Fibroblast of villous mesenchyme (primary cell): ENCODE measurements around the gene SMIM1. TPM values are rescaled to one million over a fixed set of nuclear protein-coding genes. Genes with fewer than 3 reads are reported as not detected.
A peak's percentile ranks its signal among the peaks of the same experiment; 100 is the strongest.
"Not testable (repeated sequence)": the region's sequence is repeated elsewhere in the genome, so short reads cannot be mapped to it uniquely, and the experiment has no call there.

ENCODE experiments used
- DNase-seq: peaks from one replicate; pipeline ENCODE4 v3.0.0-alpha.2; 2010; ENCODE audit warnings: low read depth
- H3K4me3 ChIP-seq: 2 replicates; pipeline ENCODE4 v1.5.1; 2011; ENCODE audit warnings: low read depth, mild to moderate bottlenecking, low read length
- total RNA-seq: library from RNA; depleted of rRNA; stranded (reverse); fragments of >200 nt; gene quantifications from 2 replicates; pipeline ENCODE4 v1.2.3, GENCODE V29; 2012
- TF ChIP-seq, protein P1 (sequence below): IDR thresholded peaks from 2 replicates; pipeline ENCODE4 v1.5.1; 2012; ENCODE audit warnings: low read depth, mild to moderate bottlenecking, low read length; ENCODE audit not compliant: insufficient read depth

The SMIM1 gene
- total RNA-seq, 1 donor: 1.7 TPM

DNA sequence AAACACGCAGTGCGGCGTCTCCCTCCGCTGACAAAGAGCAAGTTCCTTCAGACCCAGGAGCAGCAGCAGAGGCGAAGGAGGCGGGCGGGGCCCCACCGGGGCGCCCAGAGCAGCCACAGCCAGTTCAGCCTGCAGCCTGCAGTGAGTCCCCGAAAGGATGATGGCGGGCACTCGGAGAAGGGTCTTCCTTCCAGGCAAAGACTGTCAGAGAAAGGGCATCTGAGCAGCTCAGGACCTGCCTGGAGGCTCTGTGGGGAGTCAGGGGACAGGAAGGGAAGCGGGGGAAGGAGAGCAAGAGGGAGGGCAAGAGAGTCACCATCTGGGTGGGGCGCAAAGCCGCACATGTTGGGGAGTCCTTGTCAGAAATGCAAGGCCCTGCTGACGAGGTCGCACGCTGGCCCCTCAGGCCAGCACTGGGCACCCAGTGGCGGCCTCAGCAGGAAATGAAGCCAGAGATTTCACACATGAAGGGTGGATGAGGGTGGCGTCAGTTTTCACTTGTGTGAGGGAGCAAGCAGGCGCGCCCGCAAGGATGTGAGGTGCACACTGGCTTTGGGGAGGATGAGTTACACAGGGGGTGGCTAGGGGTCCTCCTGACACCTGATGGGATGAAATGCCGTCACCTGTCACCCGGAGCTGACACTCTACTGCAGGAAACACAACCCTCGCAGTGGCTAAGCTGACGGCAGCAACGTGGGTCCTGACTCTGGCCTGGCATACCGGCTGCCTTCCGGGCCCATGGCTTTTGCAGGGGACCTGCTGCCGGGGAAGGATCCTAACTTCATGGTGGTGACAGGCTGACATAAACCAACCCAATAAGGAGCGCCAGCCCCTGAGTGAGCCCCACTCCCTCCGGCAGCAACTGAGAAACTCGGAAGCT is 17.1 kb downstream of the SMIM1 start:
- TF ChIP-seq, protein P1, sequence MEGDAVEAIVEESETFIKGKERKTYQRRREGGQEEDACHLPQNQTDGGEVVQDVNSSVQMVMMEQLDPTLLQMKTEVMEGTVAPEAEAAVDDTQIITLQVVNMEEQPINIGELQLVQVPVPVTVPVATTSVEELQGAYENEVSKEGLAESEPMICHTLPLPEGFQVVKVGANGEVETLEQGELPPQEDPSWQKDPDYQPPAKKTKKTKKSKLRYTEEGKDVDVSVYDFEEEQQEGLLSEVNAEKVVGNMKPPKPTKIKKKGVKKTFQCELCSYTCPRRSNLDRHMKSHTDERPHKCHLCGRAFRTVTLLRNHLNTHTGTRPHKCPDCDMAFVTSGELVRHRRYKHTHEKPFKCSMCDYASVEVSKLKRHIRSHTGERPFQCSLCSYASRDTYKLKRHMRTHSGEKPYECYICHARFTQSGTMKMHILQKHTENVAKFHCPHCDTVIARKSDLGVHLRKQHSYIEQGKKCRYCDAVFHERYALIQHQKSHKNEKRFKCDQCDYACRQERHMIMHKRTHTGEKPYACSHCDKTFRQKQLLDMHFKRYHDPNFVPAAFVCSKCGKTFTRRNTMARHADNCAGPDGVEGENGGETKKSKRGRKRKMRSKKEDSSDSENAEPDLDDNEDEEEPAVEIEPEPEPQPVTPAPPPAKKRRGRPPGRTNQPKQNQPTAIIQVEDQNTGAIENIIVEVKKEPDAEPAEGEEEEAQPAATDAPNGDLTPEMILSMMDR: no peak
- H3K4me3 ChIP-seq: no peak overlapping the region
- DNase-seq: no peak

DNA sequence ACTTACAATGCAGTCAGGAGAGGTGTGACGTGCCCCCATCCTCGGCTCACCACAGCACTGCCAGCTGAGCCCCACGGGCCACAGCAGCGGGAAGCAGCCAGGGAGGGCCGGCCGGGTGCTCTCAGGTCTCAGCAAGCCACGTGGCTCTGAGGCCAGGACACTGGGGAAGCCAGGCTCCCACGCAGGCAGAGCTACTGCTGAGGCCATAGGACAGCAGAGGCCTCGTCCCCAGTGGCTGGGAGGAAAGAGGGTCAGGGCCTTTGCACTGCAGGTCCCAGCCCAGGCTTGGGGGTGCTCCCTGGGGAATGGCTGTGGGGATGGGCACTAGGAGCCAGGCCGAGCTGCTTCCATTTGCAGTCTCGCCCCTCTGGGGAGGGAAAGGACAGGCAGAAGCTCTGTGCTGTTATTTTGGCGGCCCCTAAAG is 18.0 kb downstream of the SMIM1 start:
- no peak for DNase-seq
- TF ChIP-seq, protein P1: no peak
- H3K4me3 ChIP-seq: no peak overlapping the region

DNA sequence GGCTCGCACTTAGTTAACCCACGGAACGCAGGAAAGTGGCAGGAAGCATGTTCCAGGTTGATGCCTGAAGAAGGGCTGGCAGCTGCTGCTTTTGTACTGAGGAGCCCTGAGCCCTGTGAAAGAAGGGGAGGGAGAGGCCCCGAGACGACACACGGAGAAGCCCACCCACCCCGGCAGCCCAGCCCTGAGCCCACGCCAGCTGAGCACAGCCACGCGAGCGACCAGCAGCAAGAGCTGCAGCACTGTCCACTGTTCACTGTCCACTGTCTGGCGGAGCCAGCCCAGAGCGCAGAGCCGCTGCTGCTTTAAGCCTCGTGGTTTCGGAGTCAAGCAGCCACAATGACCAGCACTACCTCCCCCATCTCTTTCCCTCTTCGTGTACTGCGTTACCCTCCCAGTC is 18.4 kb downstream of the SMIM1 start:
- H3K4me3 ChIP-seq: no peak overlapping the region
- TF ChIP-seq, protein P1: no peak
- no peak for DNase-seq

DNA sequence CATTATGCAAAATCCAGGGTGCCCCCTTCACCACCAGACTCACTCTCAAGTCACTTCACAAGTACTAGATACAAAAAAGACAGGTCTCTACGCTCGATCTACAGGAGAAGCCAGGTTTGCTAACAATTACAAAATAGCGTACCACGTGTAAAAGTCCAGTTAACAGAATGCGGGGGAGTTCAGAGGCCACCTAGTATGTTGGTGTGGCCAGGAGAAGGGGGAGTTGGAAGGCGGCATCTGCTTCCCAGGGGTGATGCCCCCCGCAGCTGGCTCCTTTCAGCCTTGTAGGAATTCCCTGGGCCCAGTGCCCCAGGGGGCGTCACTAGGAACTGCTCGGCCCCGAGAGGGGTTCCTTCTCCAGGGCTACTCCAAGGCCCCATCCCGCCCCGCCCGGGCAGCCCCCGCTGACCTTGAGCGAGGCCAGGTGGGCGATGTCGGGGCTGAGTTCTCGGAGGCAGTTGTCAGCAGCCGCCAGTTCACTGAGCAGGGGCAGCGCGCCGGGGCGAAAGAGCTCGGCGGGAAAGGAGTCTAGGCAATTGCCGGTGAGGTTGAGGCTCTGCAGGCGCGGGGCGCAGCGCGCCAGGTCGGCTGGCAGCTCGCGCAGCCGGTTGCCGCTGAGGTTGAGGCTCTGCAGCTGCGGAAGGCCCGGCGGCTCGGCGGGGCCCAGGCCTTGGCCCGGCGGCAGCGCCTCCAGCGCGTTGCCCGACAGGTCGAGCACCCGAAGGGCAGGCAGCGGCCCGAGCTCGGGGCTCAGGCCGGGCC is 23.1 kb downstream of the SMIM1 start:
- DNase-seq: no peak
- peak overlapping the region; percentile 76 for H3K4me3 ChIP-seq
- TF ChIP-seq, protein P1: no peak

DNA sequence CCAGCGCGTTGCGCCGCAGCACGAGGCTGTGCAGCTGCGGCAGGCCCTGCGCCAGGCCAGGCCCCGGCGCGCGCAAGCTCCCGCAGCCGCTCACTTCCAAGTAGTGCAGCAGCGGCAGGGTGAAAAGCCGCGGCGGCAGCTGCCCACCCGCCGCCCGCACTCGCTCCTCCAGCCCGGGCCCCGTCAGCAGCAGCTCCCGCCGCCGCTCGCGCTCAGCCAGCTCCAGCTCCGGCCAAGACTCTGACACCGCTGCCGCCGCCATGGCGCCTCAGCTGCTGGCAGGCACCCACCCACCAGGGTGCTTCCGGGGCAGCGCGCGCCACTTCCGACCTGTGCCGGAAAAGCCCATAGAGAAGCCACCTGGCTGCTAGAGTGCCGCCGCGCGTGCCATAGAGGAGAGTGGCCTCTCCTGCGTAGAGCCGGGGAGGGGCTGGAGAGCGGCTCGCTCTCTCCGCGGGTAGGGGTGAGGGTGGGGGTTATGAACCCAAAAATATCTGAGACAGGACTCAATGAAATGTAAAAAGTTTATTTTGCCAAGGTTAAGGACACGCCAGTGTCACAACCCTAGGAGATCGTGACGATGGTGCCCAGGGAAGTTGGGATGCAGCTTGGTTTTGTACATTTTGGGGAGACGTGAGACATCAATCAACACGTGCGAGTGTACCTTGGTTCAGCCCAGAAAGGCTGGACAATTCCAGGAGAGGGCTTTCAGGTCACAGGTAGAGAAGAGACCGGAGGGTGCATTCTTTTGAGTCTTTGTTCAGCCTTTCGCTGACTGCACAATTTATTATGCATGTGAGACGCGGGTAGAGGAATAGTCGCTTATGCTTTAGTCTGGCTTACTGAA is 23.9 kb downstream of the SMIM1 start, which contains the start of gene LRRC47:
Gene LRRC47, minus strand, starts transcription at position 284 of the 847 bp plus-strand sequence. Its CDS starts 22 bp downstream, at position 262.
- DNase-seq: peak; percentile 89
- TF ChIP-seq, protein P1: peak; percentile 20
- peak within 1 kb of the TSS; percentile 76 for H3K4me3 ChIP-seq

DNA sequence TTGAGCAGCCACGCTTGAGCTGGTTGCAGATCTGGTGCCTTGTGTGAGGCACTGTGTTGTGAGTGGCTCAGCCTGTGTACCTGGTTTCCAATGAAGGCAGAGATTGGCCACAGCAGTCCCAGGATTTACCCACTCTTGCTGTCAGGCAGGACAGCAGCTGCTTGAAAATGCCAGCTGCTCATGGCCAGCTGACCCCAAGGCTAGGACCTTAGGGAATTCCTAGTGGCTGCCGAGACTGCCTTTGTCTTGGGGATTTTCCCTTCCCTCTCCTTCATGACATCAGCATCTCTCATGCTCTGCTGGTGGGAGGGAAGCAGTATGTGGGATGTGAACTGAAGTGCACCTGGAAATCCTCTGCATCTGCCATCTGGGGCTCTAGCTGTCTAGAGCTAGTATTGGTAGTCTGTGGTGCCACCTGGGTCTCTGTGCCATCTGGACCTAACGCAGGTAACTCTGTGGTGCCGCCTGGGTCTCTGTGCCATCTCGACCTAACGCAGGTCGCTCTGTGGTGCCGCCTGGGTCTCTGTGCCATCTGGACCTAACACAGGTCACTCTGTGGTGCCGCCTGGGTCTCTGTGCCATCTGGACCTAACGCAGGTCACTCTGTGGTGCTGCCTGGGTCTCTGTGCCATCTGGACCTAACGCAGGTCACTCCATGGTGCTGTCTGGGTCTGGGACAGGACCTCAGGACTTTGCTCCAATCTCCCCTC is 27.6 kb downstream of the SMIM1 start:
- TF ChIP-seq, protein P1: no peak
- no peak for DNase-seq
- H3K4me3 ChIP-seq: no peak overlapping the region

DNA sequence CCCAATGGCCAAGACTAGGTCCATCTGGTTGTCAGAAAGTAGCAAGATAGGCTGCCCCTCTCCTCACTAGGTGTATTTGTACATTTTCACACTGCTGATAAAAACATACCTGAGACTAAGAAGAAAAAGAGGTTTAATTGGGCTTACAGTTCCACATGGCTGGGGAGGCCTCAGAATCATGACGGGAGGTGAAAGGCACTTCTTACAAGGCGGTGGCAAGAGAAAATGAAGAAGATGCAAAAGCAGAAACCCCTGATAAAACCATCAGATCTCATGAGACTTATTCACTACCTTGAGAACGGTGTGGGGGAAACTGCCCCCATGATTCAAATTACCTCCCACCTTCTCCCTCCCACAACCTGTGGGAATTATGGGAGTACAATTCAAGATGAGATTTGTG is 28.2 kb downstream of the SMIM1 start:
- H3K4me3 ChIP-seq, DNase-seq: not testable (repeated sequence)
